ENCODE results near the gene STK17B.

The STK17B gene

GRCh38 chr2:196131949-196132925, 39.1 kb downstream of the STK17B start:
- H3K4me3 Mint-ChIP-seq, result no peak overlapping the region
- H3K27me3 Mint-ChIP-seq, result no peaks in the 10 kb centered on the region
- H3K9me3 Mint-ChIP-seq, result peaks cover 57% of the 10 kb centered on the region
- H3K4me1 Mint-ChIP-seq (ENCODE audit: low read depth), result no peaks in the 10 kb centered on the region
- H3K36me3 Mint-ChIP-seq (ENCODE audit: low read depth), result peaks cover 61% of the 10 kb centered on the region
- intact Hi-C loops (cut with micrococcal nuclease), result loop anchor here (1.0 to 10.0 kb wide), 6 partner anchors 35 to 325 kb away; no protein-coding TSS in a partner anchor
- H3K27ac Mint-ChIP-seq, result peak overlapping the region; percentile 64

- Mint-ChIP-seq H3K4me3 (no peak overlapping the region), H3K4me1 (ENCODE audit: low read depth) (no peaks in the 10 kb centered on the region), H3K27ac (peak overlapping the region; percentile 64), H3K9me3 (peaks cover 57% of the 10 kb centered on the region), H3K27me3 (no peaks in the 10 kb centered on the region), H3K36me3 (ENCODE audit: low read depth) (peaks cover 53% of the 10 kb centered on the region)
- intact Hi-C loops (cut with micrococcal nuclease), result loop anchor here (1.0 to 10.0 kb wide), 6 partner anchors 36 to 326 kb away; no protein-coding TSS in a partner anchor
Measured at GRCh38 chr2:196131384-196131937, 39.9 kb downstream of the STK17B start.

- H3K4me1 Mint-ChIP-seq (ENCODE audit: low read depth), result no peaks in the 10 kb centered on the region
- no peak overlapping the region for H3K27ac Mint-ChIP-seq
- H3K27me3 Mint-ChIP-seq, result no peaks in the 10 kb centered on the region
- intact Hi-C loops (cut with micrococcal nuclease), result loop anchor here (5.0 to 10.0 kb wide), 5 partner anchors 37 to 327 kb away; no protein-coding TSS in a partner anchor
- H3K9me3 Mint-ChIP-seq, result peaks cover 57% of the 10 kb centered on the region
- no peak overlapping the region for H3K4me3 Mint-ChIP-seq
- peaks cover 44% of the 10 kb centered on the region for H3K36me3 Mint-ChIP-seq (ENCODE audit: low read depth)
Measured at GRCh38 chr2:196130039-196130825, 41.1 kb downstream of the STK17B start.

GRCh38 chr2:196128749-196129148, 42.6 kb downstream of the STK17B start:
- Mint-ChIP-seq H3K27me3 (no peaks in the 10 kb centered on the region), H3K4me1 (ENCODE audit: low read depth) (no peaks in the 10 kb centered on the region), H3K9me3 (peaks cover 57% of the 10 kb centered on the region), H3K36me3 (ENCODE audit: low read depth) (peaks cover 32% of the 10 kb centered on the region), H3K4me3 (no peak overlapping the region), H3K27ac (no peak overlapping the region)
- intact Hi-C loops (cut with micrococcal nuclease), result no loop called here

- intact Hi-C loops (cut with micrococcal nuclease), result no loop called here
- no peak overlapping the region for H3K4me3 Mint-ChIP-seq
- H3K27me3 Mint-ChIP-seq, result no peaks in the 10 kb centered on the region
- no peak overlapping the region for H3K27ac Mint-ChIP-seq
- H3K9me3 Mint-ChIP-seq, result peaks cover 30% of the 10 kb centered on the region
- peaks cover 10% of the 10 kb centered on the region for H3K36me3 Mint-ChIP-seq (ENCODE audit: low read depth)
- H3K4me1 Mint-ChIP-seq (ENCODE audit: low read depth), result no peaks in the 10 kb centered on the region
Measured at GRCh38 chr2:196125596-196125995, 45.8 kb downstream of the STK17B start.

GRCh38 chr2:196123679-196124373, 47.6 kb downstream of the STK17B start:
- intact Hi-C loops (cut with micrococcal nuclease), result no loop called here
- no peak overlapping the region for H3K27ac Mint-ChIP-seq
- H3K36me3 Mint-ChIP-seq (ENCODE audit: low read depth), result no peaks in the 10 kb centered on the region
- H3K9me3 Mint-ChIP-seq, result peaks cover 12% of the 10 kb centered on the region
- H3K4me1 Mint-ChIP-seq (ENCODE audit: low read depth), result no peaks in the 10 kb centered on the region
- no peak overlapping the region for H3K4me3 Mint-ChIP-seq
- H3K27me3 Mint-ChIP-seq, result no peaks in the 10 kb centered on the region

GRCh38 chr2:196119926-196120325, 51.5 kb downstream of the STK17B start:
- Mint-ChIP-seq H3K27me3 (no peaks in the 10 kb centered on the region), H3K4me1 (ENCODE audit: low read depth) (no peaks in the 10 kb centered on the region), H3K4me3 (no peak overlapping the region), H3K36me3 (ENCODE audit: low read depth) (no peaks in the 10 kb centered on the region), H3K9me3 (no peaks in the 10 kb centered on the region), H3K27ac (no peak overlapping the region)
- intact Hi-C loops (cut with micrococcal nuclease), result no loop called here

GRCh38 chr2:196117214-196117705, 54.1 kb downstream of the STK17B start:
- no peak overlapping the region for H3K27ac Mint-ChIP-seq
- H3K36me3 Mint-ChIP-seq (ENCODE audit: low read depth), result no peaks in the 10 kb centered on the region
- no peaks in the 10 kb centered on the region for H3K27me3 Mint-ChIP-seq
- H3K4me3 Mint-ChIP-seq, result no peak overlapping the region
- intact Hi-C loops (cut with micrococcal nuclease), result no loop called here
- no peaks in the 10 kb centered on the region for H3K9me3 Mint-ChIP-seq
- H3K4me1 Mint-ChIP-seq (ENCODE audit: low read depth), result no peaks in the 10 kb centered on the region

GRCh38 chr2:196113061-196113974, 58.1 kb downstream of the STK17B start:
- no peak overlapping the region for H3K4me3 Mint-ChIP-seq
- H3K36me3 Mint-ChIP-seq (ENCODE audit: low read depth), result no peaks in the 10 kb centered on the region
- intact Hi-C loops (cut with micrococcal nuclease), result no loop called here
- H3K9me3 Mint-ChIP-seq, result no peaks in the 10 kb centered on the region
- H3K27me3 Mint-ChIP-seq, result no peaks in the 10 kb centered on the region
- H3K27ac Mint-ChIP-seq, result peak overlapping the region; percentile 50
- H3K4me1 Mint-ChIP-seq (ENCODE audit: low read depth), result no peaks in the 10 kb centered on the region

- H3K9me3 Mint-ChIP-seq, result peaks cover 7% of the 10 kb centered on the region
- intact Hi-C loops (cut with micrococcal nuclease), result no loop called here
- H3K4me1 Mint-ChIP-seq (ENCODE audit: low read depth), result no peaks in the 10 kb centered on the region
- no peak overlapping the region for H3K27ac Mint-ChIP-seq
- no peak overlapping the region for H3K4me3 Mint-ChIP-seq
- H3K36me3 Mint-ChIP-seq (ENCODE audit: low read depth), result no peaks in the 10 kb centered on the region
- no peaks in the 10 kb centered on the region for H3K27me3 Mint-ChIP-seq
Measured at GRCh38 chr2:196112418-196113034, 58.9 kb downstream of the STK17B start.

GRCh38 chr2:196108604-196109003, 62.8 kb downstream of the STK17B start:
- H3K4me3 Mint-ChIP-seq, result no peak overlapping the region
- peaks cover 7% of the 10 kb centered on the region for H3K9me3 Mint-ChIP-seq
- H3K27me3 Mint-ChIP-seq, result no peaks in the 10 kb centered on the region
- peaks cover 12% of the 10 kb centered on the region for H3K4me1 Mint-ChIP-seq (ENCODE audit: low read depth)
- intact Hi-C loops (cut with micrococcal nuclease), result no loop called here
- H3K36me3 Mint-ChIP-seq (ENCODE audit: low read depth), result peaks cover 6% of the 10 kb centered on the region
- no peak overlapping the region for H3K27ac Mint-ChIP-seq

- Mint-ChIP-seq H3K9me3 (peaks cover 7% of the 10 kb centered on the region), H3K27ac (peak overlapping the region; percentile 35), H3K4me3 (no peak overlapping the region)
Measured at GRCh38 chr2:196105951-196106350, 65.4 kb downstream of the STK17B start.

More at GRCh38 chr2:196105951-196106350, 65.4 kb downstream of the STK17B start:
- H3K27me3 Mint-ChIP-seq, result no peaks in the 10 kb centered on the region
- H3K36me3 Mint-ChIP-seq (ENCODE audit: low read depth), result peaks cover 6% of the 10 kb centered on the region
- intact Hi-C loops (cut with micrococcal nuclease), result no loop called here
- peaks cover 22% of the 10 kb centered on the region for H3K4me1 Mint-ChIP-seq (ENCODE audit: low read depth)

Measured in dendritic cell treated with granulocyte-macrophage colony-stimulating factor and Interleukin-4, amounts not matched to agents 40 ng/mL and 50 ng/mL, for 4 days (primary cell).